ENCODE data around the gene CTNNA3.

The CTNNA3 gene

DNA sequence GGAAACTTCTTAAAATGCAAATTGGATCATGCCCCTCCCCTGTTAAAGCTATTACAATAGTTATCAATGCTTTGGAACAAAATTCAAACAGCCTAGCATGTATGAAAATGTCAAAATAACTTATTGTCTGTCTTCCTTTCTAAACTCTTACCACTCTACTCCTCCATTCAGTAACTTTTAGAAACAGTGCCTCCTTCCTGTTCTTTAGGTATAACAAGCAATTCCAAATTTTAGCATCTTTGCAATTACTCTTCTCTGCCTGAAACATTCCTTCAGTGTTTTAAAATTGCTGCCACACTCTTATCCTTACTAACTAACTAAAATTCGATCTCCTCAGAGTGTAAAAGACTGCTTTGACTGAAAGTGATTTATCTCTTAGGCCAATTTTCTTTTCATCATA lies 1430.6 kb downstream of the CTNNA3 start:
- no peak for DNase-seq

DNA sequence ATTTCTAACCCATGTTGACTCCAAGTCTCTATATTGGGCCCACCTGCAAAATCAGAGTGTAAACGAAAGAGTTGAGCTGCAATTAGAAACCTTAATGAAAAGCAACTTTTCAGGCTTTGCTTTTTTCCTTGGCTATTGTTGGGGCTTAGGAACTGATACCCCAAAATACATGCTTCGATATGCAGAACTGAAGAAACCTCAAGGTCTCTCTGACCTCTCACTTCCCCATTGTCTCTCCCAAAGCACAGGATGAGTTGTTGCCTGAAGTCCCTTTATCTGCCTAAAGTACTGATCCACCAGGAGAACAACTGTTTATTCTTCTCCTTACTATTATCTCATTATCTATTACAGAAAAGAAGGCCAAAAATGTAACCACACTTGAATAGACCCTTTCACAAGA lies 1436.2 kb downstream of the CTNNA3 start:
- no peak for DNase-seq

DNA sequence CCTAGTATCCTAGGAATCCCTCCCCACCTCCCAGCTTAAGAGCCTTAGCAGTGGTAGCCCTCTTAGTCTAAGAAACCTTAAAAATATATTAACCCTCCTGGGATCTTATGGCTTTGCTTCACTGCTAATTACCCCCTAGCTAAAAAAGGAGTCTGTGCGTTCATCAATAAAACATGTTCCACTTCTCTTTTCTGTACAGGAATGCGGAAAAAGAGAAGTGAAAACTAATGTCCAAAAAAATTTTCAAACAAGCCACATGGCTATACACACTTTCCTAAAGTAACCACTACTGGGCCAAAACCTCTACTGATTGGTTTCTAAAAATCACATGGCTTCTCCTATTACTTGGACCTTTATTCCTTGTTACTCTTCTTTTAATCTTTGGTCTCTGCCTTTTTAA lies 1437.3 kb downstream of the CTNNA3 start:
- no peak for DNase-seq

DNA sequence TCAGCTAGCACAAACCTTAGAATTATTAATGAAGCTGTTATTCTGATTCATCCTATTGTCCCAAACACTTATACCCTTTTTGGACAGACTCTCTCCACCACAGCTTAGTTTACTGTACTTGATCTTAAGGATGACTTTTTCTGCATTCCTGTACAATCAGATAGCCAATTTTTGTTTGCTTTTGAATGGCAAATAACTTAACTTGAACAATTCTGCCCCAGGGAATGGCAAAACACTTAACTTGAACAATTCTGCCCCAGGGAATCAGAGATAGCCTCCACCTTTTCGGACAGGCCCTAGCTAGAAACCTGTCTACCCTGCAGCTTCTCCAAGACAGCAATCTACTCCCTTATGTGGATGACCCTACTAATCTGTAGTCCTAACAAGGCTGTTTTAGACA lies 1438.2 kb downstream of the CTNNA3 start:
- no peak for DNase-seq

DNA sequence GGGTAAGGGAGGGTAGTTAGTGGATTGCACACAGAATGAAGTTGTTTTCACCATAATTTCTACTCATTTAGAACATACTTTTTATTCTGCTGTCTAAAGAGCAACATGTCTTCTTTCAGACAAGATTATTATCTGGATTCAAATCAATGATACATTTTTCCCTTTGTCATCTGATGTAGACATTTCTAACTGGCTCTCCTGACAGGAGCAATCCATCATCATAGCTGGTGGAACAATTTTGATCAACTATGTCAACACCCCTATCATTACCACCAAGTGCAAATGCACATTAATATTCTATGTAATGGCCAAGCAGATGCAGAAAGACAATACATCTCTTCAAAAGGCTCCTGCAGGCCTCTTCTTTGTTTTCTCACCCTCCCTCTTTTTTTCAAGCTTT lies 1443.0 kb downstream of the CTNNA3 start:
- DNase-seq: no peak

DNA sequence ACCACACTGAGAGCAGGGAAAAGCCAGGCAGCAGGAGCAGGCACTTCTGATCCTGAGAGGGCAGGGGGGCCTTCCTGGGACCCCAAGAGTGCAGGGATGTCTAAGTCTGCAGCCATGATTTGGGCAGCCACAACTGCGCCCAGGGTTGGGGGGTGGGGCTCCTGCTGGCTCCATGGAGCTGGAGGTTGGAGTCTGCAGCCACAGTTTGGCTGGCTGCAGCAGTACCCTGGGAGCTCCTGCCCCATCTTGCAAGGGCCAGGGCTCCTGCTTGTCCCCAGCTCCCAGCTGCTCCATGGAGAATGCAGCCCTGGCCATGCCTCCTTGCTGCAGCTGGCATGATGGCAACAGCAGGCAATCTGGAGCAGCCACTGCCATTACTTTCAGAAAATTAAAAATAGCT lies 1449.8 kb downstream of the CTNNA3 start:
- DNase-seq: no peak

DNA sequence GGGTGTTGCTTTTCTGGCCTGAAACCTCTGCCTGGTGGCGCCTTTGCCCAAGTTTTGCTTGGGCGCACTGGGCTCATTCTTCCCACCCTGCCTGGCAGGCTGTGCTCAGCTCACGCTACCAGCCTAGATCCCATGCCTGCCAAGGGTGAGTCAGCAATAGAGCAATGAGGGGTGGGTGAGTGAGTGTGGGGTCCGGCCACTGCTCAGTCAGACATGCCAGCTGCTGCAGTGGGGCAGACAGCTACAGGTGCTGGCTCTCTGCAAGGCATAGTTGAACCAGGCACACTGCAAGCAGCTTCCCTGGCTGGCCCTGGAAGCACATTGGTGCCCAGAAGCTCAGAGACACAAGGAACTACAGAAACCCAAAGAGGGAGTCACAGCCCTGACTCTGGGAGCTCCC lies 1451.0 kb downstream of the CTNNA3 start:
- no peak for DNase-seq

DNA sequence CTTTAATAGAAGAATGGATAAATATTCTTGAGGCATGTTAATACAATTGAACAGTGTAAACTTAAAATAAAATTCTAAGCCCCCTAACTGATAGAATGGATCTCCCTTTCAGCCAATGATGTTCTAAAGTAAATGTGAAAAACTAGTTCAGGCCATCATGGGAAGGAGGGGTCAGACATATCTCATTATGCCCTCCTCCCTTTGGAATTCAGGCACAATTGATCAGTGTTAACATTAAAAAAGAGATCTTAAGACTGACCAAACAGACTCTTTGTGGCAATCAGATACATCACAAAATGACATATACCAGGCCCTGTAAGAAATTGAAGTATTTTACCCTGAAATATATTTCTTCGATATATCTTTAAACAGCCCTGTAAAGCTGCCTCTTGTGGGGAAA lies 1453.1 kb downstream of the CTNNA3 start:
- DNase-seq: no peak

DNA sequence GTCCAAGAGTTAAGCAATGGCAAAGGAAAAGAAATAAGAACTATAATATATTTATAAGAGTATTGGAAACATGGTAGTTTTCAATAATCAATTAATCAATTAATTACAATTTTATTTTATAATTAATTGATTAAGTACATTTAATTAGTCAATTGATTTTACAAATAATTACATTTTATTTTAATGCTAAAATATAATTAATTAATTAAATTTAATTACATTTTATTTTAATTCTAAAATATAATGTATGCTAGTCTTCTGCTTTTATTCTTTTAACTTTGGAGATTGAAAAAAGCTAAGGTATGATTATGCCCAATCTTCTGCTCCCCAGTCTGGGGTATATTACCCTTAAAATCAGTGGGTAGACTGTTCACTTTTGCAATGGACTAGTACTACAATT lies 1456.9 kb downstream of the CTNNA3 start:
- no peak for DNase-seq

DNA sequence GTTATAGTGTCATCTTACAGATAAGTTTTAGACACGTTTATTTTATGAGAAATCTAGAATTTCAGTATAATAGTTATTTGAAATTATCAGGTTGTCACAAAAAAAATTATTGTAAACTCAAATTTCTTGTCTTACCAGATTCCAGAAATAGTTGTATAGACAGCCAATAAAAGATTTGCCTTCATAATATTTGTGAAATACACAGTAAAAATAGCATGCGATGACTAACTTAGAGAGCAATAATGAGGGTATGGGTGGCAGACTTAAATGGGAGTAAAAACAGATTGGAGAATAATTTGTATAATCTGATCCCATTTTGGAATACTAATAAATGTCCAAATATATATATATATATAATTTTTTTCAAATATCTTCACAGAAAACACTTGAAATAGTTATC lies 1457.7 kb downstream of the CTNNA3 start:
- no peak for DNase-seq

DNA sequence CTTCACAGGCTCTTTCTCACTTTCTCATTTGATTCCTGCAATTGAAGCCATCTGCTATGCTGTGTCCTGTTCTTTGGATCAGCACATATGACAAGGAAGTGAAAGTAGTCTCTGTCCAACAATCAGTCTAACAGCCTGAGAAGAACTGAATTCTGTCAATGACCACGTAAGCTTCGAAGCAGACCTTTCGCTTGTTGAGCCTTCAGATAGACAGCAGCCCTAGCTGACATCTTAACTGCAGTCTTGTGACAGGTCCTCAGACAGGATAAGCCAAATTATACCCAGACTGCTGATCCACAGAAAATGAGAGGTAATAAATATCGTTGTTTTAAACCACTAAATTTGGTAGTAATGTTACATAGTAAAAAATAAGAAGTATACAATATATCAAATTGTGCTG lies 1461.1 kb downstream of the CTNNA3 start:
- no peak for DNase-seq

DNA sequence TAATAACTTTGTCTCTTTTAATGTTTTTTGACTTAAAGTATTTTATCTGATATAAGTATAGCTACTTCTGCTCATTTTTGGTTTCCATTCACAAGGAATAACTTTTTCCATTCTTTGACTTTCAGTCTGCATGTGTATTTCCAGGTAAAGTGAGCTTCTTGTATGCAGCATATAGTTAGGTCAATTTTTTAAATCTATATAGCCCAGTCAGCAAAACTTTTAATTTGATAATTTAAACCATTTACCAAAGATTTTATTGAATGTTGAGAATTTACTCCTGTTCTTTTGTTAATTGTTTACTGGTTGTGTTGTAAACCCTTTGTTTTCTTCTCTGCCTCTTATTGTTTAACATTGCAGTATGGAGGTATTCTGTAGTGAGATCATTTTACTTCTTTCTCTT lies 1467.1 kb downstream of the CTNNA3 start:
- DNase-seq: no peak

DNA sequence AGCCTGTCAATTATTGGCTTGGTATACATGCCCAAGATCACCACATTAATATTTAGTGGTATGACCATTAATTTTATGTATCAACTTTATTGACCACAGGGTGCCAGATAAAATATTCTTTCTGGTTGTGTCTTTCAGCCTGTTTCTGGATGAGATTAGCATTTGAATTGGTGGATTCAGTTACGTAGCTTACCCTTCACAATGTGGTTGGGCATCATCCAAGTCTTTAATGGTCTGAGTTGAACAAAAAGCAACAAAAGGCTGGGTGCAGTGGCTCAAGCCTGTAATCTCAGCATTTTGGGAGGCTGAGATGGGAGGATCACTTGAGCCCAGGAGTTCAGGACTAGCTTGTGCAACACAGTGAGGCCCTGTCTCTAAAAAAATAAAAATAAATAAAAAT lies 1472.3 kb downstream of the CTNNA3 start:
- no peak for DNase-seq

DNA sequence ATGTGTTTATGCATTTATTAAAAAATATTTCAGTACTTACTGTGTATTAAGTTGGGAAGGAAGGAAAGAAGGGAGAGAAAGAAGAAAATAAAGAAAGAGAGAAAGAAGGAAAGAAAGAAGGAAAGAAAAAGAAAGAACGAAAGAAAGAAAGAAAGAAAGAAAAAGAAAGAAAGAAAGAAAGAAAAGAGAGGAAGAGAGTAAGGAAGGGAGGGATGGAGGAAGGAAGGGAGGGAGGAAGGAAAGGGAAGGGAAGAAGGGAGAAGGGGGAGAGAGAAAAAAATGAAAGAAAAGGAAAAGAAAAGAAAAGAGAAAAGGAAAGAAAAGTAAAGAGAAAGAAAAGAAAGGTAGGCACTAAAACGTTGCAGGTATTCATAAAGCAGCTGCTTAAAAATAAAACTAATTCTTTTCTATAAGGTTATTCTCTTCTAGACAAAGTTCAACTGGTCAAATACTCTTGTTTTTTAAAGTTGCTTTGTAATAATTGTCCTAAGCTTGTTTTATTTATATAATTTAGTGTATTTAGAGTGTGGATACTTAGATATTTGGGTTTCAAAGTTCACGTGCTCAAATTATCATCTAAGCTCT lies 1473.4 kb downstream of the CTNNA3 start:
- DNase-seq: no peak

DNA sequence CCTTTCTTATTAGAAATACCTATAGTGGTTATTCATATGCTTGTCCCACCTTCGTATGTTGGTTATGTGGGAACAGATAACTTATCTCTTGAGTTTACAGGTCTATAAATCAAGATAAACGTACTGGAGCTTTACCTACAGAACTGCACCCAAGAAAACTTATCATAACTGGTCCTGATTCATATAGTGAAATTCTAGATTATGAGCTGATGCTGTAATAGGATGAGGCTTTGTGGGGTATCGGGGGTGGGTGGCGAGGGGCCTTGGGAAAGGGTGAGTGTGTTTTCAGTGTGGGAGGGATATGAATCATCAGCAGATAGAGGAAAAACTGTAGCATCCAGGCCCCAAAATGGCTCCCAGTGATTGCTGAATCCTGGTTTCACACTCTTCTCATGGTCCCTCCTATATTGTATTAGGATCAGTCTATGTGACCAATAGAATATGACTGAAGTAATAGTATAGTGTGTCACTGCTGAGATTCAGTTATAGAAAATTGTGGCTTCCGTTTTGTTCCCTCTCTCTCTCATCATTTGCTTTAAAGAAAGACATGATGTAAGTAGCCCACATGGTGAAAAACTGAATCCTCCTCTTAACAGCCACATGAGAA lies 1476.9 kb downstream of the CTNNA3 start:
- DNase-seq: no peak

DNA sequence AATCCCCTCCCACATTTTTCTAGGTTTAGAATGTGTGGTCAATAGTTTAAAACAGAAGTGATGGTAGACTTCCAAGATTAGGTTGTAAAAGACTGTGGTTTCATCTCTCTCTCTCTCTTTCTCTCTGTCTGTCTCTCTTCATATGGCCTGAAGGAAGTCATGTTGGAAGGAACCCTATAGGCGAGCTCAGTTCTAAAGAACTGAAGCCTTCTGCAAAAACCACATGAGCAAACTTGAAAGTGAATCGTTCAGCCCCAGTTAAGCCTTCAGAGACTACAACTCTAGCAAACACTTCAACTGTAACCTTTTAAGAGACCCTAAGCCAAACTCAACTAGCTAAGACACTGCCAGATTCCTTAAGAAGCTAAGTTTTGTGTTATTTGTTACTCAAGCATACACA lies 1477.7 kb downstream of the CTNNA3 start:
- no peak for DNase-seq

DNA sequence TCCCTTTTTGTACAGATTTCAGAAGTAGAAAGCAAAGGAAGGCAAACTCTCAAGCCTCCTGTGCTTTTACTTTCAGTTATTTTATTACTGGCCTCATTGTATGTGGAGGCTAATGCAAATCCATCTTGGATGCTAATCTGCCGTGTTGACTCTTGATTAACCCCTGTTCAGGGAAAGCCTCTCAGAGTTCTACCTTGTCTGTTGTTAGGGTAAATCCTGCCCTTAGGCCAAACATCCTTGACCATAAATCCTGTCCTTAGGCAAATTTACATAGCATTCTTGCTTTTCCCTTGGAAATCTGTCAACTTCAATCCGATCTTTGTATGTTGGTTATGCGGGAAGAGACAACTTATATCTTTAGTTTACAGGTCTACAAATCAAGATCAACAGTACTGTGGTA lies 1480.1 kb downstream of the CTNNA3 start:
- DNase-seq: no peak

DNA sequence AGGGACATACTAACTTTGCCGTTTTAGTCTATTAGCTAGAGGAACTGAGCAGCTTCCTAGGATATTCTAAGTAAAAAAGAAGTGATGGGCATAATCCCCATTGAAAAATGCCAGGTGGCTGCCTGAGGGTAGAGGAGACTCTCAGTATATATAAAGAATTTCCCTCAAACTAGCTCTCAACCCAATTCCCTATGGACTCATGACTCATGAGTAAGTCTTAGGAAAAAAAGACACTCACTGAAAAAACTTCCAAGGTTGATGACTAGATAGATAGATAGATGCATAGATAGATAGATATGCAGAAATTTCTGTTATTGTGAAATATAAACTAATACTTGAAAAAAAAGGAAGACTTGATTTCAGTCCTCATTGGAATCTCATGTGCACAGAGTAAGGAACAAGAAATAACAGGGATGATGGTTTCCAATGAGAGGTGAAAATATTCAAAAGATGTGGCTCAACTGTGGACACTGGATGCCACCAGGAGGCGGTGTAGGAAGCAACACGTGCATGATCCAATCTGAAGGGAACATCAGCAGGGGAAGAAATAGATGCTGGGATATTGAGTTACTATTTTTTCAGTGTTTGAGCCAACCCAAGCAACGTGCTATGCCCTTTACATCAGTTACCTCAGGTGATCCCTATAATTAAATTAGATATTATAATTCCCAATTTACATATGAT lies 1481.1 kb downstream of the CTNNA3 start:
- DNase-seq: no peak

DNA sequence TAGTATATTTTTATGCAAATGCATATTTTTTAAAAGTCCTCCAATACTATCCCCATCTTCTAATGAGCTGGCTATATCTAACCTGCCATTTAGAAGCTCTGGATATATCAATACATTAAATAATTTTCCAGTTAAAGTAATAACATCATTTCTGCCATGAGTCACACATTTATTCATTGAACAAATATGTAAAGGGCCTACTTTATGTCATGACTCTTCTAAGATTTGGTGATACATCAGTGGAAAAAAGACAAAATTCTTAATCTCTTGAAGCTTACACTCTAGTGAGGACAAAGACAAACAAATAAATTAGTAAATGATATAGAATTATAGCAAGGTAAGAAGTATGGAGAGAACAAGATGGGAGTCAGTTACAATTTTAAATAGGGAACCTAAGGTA lies 1487.0 kb downstream of the CTNNA3 start:
- DNase-seq: no peak

DNA sequence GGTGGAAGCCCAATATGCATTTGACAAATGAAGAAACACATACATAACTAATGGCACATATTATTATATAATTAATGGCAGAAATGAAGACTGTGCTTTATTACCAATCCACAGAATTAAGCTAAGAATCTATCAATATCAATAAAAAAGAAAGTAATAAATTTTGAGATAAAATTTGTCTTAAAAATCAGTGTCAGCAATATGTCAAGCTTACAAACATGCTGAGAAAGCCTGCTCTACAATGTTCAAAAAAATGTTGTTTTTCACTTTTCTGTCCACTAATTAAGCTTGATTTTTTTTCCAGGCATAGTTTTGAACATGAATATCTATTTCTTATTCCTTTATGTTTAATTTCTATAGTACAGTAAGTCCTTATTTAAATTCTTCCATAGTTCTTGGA lies 1491.2 kb downstream of the CTNNA3 start:
- no peak for DNase-seq

DNA sequence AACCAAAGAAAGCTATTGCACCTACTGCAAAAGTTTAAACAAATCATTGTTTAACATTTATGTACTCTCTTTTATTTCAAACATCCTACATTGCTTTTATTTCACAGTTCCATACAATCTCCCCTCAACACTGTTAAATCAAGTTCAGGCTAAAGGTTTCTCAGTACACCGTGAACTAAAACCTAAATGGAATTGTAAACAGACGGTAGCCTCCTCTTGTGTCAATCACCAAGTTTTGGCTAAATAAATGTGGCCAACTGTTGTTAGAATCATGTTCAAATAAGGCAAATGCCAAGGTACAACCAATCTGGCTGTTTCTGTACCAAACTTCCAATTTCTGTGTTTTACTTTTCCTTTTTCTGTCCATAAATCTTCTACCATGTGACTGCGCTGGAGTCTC lies 1493.9 kb downstream of the CTNNA3 start:
- no peak for DNase-seq

DNA sequence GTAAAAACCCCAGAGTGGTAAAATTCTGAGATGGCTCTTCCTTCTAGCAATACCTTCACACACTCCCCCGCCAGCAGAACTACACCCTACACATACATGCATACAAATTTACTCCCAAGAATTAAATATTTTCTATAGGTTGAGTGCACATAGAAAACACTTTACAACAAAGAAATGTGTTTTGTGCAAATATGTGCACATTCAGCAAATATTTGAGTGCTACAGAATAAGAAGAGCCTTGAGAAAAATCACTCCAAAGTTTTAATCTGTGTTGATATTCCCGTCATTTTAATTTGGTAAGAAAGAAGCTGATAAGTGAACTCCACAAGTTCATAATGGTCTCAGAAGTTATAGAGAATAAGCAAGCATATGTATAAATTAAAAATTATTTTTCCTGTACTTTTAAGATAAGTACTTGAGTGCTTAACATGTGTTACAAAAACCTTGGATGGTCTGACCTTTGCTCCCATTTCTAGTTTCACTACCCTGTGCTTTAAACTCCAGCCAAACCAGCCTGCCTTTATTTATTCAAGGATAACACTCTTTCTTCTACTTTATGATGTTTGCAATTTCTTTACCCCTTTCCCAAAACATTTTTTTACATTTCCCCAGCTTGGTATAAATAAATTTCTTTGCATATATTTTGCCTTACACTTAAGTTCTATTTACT lies 1503.7 kb downstream of the CTNNA3 start:
- no peak for DNase-seq

DNA sequence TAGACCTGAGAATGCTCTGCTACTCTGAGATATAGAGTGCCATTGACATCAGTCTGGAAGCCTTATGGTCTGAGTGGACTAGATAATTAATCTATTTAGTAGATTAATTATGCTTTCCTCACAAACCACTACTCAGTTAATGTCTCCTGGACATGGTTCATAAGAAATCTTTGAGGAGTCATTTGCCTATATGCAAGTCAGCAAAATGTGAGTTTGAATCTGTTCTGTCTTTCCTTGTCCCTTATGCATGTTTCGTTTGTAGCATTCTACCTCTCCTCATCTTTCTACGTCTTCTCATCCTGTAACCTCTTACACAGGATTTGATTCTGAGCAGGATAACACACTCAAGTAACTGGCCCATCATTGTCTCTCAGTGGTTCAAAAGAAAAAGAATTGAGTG lies 1505.6 kb downstream of the CTNNA3 start:
- DNase-seq: no peak

DNA sequence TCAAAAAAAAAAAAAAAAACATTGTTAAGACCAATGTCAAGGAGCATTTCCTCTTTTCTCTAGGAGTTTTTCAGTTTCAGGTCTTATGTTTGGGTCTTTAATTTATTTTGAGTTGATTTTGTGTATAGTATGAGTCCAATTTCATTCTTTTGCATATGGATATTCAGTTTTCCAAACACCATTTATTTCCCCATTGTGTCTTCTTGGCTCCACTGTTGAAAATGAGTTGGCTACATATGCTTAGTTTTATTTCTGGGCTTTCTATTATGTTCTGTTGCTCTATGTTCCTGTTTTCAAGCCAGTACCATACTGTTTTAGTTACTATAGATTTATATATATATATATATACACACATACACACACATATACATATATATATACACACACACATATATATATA lies 1506.7 kb downstream of the CTNNA3 start:
- no peak for DNase-seq
